Esophagus squamous epithelium (tissue), 4 donors: ENCODE data around the gene CMPK1.
"Not testable (repeated sequence)": the region's sequence is repeated elsewhere in the genome, so short reads cannot be mapped to it uniquely, and the experiment has no call there.

Source experiments
- POLR2A ChIP-seq, 4 donors: fragments of 450-650 bp; IDR thresholded peaks; one replicate each; pipeline ENCODE4 v1.6.1; 2017; ENCODE audit warnings: antibody characterized with exemption in 4 of 4, mild to moderate bottlenecking in 4 of 4, moderate library complexity in 3 of 4
- TF ChIP-seq, protein P1 (sequence below), 6 experiments: fragments of 450-650 bp in 4 of 6; fragments of 200-600 bp in 2 of 6; sonication (generic) in 2 of 6; IDR thresholded peaks; one replicate each; pipeline ENCODE4 v1.5.1; 2016 to 2019; ENCODE audit warnings: antibody characterized with exemption in 6 of 6, mild to moderate bottlenecking in 4 of 6, moderate library complexity in 4 of 6

DNA sequence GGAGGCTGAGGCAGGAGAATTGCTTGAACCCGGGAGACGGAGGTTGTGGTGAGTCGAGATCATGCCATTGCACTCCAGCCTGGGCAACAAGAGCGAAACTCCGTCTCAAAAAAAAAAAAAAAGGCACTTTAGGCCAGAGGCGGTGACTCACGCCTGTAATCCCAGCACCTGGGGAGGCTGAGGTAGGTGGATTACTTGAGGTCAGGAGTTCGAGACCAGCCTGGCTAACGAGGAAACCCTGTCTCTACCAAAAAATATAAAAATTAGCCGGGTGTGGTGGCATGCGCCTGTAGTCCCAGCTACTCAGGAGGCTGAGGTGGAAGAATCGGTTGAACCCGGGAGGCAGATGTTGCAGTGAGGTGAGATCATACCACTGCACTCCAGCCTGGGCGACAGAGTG is 13.6 kb upstream of the CMPK1 start:
- TF ChIP-seq, protein P1, sequence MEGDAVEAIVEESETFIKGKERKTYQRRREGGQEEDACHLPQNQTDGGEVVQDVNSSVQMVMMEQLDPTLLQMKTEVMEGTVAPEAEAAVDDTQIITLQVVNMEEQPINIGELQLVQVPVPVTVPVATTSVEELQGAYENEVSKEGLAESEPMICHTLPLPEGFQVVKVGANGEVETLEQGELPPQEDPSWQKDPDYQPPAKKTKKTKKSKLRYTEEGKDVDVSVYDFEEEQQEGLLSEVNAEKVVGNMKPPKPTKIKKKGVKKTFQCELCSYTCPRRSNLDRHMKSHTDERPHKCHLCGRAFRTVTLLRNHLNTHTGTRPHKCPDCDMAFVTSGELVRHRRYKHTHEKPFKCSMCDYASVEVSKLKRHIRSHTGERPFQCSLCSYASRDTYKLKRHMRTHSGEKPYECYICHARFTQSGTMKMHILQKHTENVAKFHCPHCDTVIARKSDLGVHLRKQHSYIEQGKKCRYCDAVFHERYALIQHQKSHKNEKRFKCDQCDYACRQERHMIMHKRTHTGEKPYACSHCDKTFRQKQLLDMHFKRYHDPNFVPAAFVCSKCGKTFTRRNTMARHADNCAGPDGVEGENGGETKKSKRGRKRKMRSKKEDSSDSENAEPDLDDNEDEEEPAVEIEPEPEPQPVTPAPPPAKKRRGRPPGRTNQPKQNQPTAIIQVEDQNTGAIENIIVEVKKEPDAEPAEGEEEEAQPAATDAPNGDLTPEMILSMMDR (IDR thresholded peaks at IDR 0.05): not testable (repeated sequence)
- not testable (repeated sequence) for TF ChIP-seq POLR2A (IDR thresholded peaks at IDR 0.05)
